ENCODE measurements around the gene COL8A2. TPM values are rescaled to one million over a fixed set of nuclear protein-coding genes. Genes with fewer than 3 reads are reported as not detected.
A peak's percentile ranks its signal among the peaks of the same experiment; 100 is the strongest.

The COL8A2 gene
- total RNA-seq, 1 experiment from 2014 or later: 1.4 TPM

- DNase-seq: peak; percentile 75
- H3K27me3 ChIP-seq: no peaks in the 10 kb centered on the region
- no peak overlapping the region for H3K4me3 ChIP-seq
- H3K36me3 ChIP-seq: no peaks in the 10 kb centered on the region
- no peaks in the 10 kb centered on the region for H3K9me3 ChIP-seq
Observed at GRCh38 chr1:36109041-36109679, 15.9 kb downstream of the COL8A2 start.

- Histone ChIP-seq H3K27me3 (no peaks in the 10 kb centered on the region), H3K36me3 (no peaks in the 10 kb centered on the region), H3K4me3 (no peak overlapping the region), H3K9me3 (no peaks in the 10 kb centered on the region)
- DNase-seq: no peak
Observed at GRCh38 chr1:36108314-36108713, 16.7 kb downstream of the COL8A2 start.

- H3K4me3 ChIP-seq: no peak overlapping the region
- no peaks in the 10 kb centered on the region for H3K36me3 ChIP-seq
- H3K9me3 ChIP-seq: no peaks in the 10 kb centered on the region
- DNase-seq: no peak
- H3K27me3 ChIP-seq: no peaks in the 10 kb centered on the region
Observed at GRCh38 chr1:36107394-36107793, 17.6 kb downstream of the COL8A2 start.

GRCh38 chr1:36106269-36106668, 18.8 kb downstream of the COL8A2 start:
- Histone ChIP-seq H3K4me3 (no peak overlapping the region), H3K9me3 (no peaks in the 10 kb centered on the region), H3K36me3 (no peaks in the 10 kb centered on the region), H3K27me3 (no peaks in the 10 kb centered on the region)
- no peak for DNase-seq

GRCh38 chr1:36101546-36101945, 23.5 kb downstream of the COL8A2 start:
- Histone ChIP-seq H3K27me3 (no peaks in the 10 kb centered on the region), H3K36me3 (no peaks in the 10 kb centered on the region), H3K9me3 (no peaks in the 10 kb centered on the region), H3K4me3 (no peak overlapping the region)
- no peak for DNase-seq

GRCh38 chr1:36100376-36100775, 24.6 kb downstream of the COL8A2 start:
- DNase-seq: no peak
- no peak overlapping the region for H3K4me3 ChIP-seq
- H3K27me3 ChIP-seq: no peaks in the 10 kb centered on the region
- H3K36me3 ChIP-seq: no peaks in the 10 kb centered on the region
- H3K9me3 ChIP-seq: no peaks in the 10 kb centered on the region

GRCh38 chr1:36099681-36100341, 25.2 kb downstream of the COL8A2 start:
- DNase-seq: peak; percentile 67
- H3K4me3 ChIP-seq: no peak overlapping the region

GRCh38 chr1:36098650-36099365, 26.2 kb downstream of the COL8A2 start:
- Histone ChIP-seq H3K9me3 (no peaks in the 10 kb centered on the region), H3K36me3 (peaks cover 10% of the 10 kb centered on the region), H3K27me3 (no peaks in the 10 kb centered on the region), H3K4me3 (no peak overlapping the region)
- no peak for DNase-seq

More at GRCh38 chr1:36099681-36100341, 25.2 kb downstream of the COL8A2 start:
- H3K9me3 ChIP-seq: no peaks in the 10 kb centered on the region
- H3K27me3 ChIP-seq: no peaks in the 10 kb centered on the region
- H3K36me3 ChIP-seq: no peaks in the 10 kb centered on the region; the same call in 1 of the 2 replicates

- peaks cover 17% of the 10 kb centered on the region for H3K36me3 ChIP-seq
- no peaks in the 10 kb centered on the region for H3K27me3 ChIP-seq
- H3K9me3 ChIP-seq: no peaks in the 10 kb centered on the region
- DNase-seq: no peak
- H3K4me3 ChIP-seq: no peak overlapping the region
Observed at GRCh38 chr1:36097693-36098585, 27.1 kb downstream of the COL8A2 start.

GRCh38 chr1:36096500-36097432, 28.3 kb downstream of the COL8A2 start:
- DNase-seq: peak; percentile 43
- Histone ChIP-seq H3K4me3 (no peak overlapping the region), H3K9me3 (no peaks in the 10 kb centered on the region), H3K36me3 (peaks cover 29% of the 10 kb centered on the region), H3K27me3 (no peaks in the 10 kb centered on the region)

- Histone ChIP-seq H3K36me3 (peaks cover 38% of the 10 kb centered on the region), H3K9me3 (no peaks in the 10 kb centered on the region), H3K4me3 (no peak overlapping the region), H3K27me3 (no peaks in the 10 kb centered on the region)
- no peak for DNase-seq
Observed at GRCh38 chr1:36095760-36096405, 29.1 kb downstream of the COL8A2 start.

- no peaks in the 10 kb centered on the region for H3K9me3 ChIP-seq
- H3K4me3 ChIP-seq: no peak overlapping the region
- DNase-seq: no peak
- no peaks in the 10 kb centered on the region for H3K27me3 ChIP-seq
- H3K36me3 ChIP-seq: peaks cover 44% of the 10 kb centered on the region
Observed at GRCh38 chr1:36094621-36095061, 30.4 kb downstream of the COL8A2 start.

GRCh38 chr1:36093929-36094328, 31.1 kb downstream of the COL8A2 start:
- no peak for DNase-seq
- Histone ChIP-seq H3K9me3 (no peaks in the 10 kb centered on the region), H3K36me3 (peaks cover 44% of the 10 kb centered on the region)

GRCh38 chr1:36093226-36093625, 31.8 kb downstream of the COL8A2 start:
- Histone ChIP-seq H3K4me3 (no peak overlapping the region), H3K9me3 (no peaks in the 10 kb centered on the region), H3K36me3 (peaks cover 44% of the 10 kb centered on the region), H3K27me3 (no peaks in the 10 kb centered on the region)
- DNase-seq: no peak

More at GRCh38 chr1:36093929-36094328, 31.1 kb downstream of the COL8A2 start:
- Histone ChIP-seq H3K27me3 (no peaks in the 10 kb centered on the region), H3K4me3 (no peak overlapping the region)

- no peak for DNase-seq
- H3K36me3 ChIP-seq: peaks cover 44% of the 10 kb centered on the region
Observed at GRCh38 chr1:36092798-36093185, 32.2 kb downstream of the COL8A2 start.

More at GRCh38 chr1:36092798-36093185, 32.2 kb downstream of the COL8A2 start:
- no peak overlapping the region for H3K4me3 ChIP-seq
- H3K9me3 ChIP-seq: no peaks in the 10 kb centered on the region
- H3K27me3 ChIP-seq: no peaks in the 10 kb centered on the region

Measured in MG63 (cell line).